Fibroblast of pulmonary artery (primary cell): ENCODE results near the gene MAML2.

Experiments used
- DNase-seq: peaks from one replicate; pipeline ENCODE4 v3.0.0-alpha.2; 2010; ENCODE audit warnings: low read depth
- H3K4me3 ChIP-seq: replicated peaks from 2 replicates; pipeline ENCODE4 v1.5.1; 2011; ENCODE audit warnings: low read depth, mild to moderate bottlenecking, control low read depth, low read length, moderate library complexity
- TF ChIP-seq, protein P1 (sequence below): IDR thresholded peaks from 2 replicates; pipeline ENCODE4 v1.5.1; 2011; ENCODE audit warnings: mild to moderate bottlenecking, control low read depth, low read length, inconsistent platforms; ENCODE audit errors: missing control alignments

MAML2 gene

DNA sequence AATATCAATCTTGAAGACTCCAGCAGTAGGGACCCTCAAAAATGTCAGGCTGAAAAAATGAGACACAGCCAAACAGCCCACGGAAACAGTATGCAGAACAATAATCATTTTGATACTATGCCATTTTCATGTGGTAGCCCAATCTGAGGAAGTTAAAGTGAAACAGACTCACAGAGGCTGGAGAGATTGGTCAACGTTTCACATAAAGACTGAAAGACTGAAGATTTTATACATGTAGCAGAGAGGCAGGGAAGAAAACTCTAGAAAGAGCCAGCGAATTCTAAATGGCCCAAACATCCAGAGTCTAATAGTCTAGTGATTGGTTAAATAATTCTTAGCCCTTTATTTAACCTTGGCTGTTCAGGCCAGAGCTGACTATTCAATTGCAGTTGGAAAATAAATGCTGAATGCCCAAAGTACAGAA lies 49.4 kb downstream of the MAML2 start:
- peak; percentile 52 for DNase-seq
- H3K4me3 ChIP-seq = peak overlapping the region; percentile 17
- TF ChIP-seq, protein P1, sequence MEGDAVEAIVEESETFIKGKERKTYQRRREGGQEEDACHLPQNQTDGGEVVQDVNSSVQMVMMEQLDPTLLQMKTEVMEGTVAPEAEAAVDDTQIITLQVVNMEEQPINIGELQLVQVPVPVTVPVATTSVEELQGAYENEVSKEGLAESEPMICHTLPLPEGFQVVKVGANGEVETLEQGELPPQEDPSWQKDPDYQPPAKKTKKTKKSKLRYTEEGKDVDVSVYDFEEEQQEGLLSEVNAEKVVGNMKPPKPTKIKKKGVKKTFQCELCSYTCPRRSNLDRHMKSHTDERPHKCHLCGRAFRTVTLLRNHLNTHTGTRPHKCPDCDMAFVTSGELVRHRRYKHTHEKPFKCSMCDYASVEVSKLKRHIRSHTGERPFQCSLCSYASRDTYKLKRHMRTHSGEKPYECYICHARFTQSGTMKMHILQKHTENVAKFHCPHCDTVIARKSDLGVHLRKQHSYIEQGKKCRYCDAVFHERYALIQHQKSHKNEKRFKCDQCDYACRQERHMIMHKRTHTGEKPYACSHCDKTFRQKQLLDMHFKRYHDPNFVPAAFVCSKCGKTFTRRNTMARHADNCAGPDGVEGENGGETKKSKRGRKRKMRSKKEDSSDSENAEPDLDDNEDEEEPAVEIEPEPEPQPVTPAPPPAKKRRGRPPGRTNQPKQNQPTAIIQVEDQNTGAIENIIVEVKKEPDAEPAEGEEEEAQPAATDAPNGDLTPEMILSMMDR = no peak

DNA sequence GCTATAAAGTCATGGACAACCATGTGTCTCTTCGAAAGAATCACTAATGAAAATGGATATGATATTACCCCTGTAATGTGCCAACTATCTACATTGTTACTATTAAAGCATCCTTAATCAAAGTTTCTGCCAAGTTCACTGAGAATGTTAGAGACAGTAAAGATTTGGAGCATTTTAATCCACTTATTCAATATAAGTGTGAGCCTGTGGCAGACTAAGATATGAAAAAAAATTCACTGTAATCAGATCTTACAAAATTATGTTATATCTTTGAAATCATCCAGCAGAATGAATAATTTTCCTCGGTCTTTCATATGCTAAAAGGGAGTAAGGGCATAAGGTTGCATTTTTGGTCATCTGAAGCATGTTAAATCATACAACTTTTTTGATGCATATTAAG lies 49.9 kb downstream of the MAML2 start:
- TF ChIP-seq, protein P1 = no peak
- no peak overlapping the region for H3K4me3 ChIP-seq
- no peak for DNase-seq

DNA sequence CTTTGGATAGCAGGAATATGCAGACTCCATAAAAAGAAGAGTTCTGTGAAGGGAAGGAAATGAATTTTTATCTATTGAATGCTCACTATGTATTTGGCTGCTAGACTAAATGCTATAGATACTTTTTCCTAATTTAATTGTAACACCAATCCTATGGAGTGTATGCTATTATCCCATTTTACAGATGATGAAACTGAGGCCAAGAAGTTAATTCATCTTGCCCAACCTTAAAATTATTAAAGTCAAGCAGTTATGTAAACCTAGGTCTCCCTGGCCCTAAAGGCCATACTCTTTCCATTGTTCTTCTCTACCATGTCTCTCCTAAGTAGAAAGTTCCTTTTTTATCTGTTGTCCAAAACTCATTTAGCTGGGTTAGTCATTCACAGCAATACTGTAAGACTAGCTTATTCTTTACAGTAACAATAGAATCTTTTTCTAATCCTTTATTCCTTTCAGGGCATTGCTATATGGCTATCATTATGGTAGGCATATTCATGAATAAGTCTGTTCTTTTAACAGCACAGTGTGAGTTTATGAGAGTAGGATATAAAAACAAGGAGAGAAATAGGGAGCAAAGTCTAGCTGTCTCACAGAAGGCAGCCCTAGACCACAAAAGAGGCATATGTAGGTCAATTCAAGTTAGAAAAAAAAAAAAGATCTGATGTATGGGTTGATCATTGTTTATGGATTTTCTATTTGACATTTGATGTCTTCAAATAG lies 50.5 kb downstream of the MAML2 start:
- TF ChIP-seq, protein P1 = no peak
- no peak overlapping the region for H3K4me3 ChIP-seq
- DNase-seq = no peak

DNA sequence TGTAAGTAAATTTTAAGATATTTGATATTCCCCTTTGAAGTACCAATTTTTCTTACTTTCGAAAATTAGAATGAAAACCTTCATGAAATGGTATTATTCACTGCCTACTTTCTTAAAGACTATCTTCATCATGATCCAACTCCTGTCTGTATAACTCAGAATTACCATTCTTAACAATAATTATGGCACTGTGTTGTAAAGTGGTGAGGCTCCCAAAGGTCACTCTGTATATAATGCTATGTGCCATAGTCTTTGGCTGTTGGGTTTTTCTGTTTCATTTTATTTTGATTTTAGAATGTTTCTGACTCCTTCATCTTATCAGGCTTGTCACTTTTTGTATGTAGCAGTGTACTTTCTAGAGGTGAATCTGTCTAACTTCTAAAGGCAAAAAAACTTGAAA lies 52.4 kb downstream of the MAML2 start:
- no peak for DNase-seq
- TF ChIP-seq, protein P1 = no peak
- H3K4me3 ChIP-seq = no peak overlapping the region

DNA sequence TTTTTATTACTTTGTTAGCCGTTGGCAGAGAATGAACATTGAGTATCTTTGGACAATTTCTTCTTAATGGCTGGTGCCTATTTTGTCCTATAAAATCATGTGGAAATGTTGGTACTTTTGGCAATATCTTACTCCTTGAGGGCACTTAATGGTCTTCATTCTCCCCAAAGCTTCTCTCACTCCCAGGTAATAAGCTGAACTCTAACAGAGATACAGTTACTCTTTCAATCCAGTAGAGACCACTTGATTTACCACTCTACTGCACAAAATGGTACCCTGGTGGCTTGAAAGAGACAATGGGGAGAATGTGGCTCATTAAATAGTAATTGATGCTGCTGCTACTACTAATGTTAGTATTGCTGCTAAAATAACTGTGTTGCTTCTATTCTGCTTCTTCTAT lies 53.0 kb downstream of the MAML2 start:
- TF ChIP-seq, protein P1 = no peak

GRCh38 chr11:96288915-96289314 lies 54.1 kb downstream of the MAML2 start:
- TF ChIP-seq, protein P1 = no peak
- no peak overlapping the region for H3K4me3 ChIP-seq
- DNase-seq = no peak

More for the DNA sequence above, 53.0 kb downstream of the MAML2 start:
- no peak for DNase-seq
- no peak overlapping the region for H3K4me3 ChIP-seq
